Activated CD8-positive, alpha-beta memory T cell treated with anti-CD3 and anti-CD28 coated beads for 1 hour (primary cell): ENCODE measurements around the gene TTLL11.
"Not testable (repeated sequence)": the region's sequence is repeated elsewhere in the genome, so short reads cannot be mapped to it uniquely, and the experiment has no call there.

Experiments used
- DNase-seq, 2 donors: peaks; one replicate each; pipeline ENCODE4 v3.0.0-alpha.2; 2020; ENCODE audit warnings: low read depth in 1 of 2; ENCODE audit errors: extremely low read depth in 1 of 2

The TTLL11 gene

DNA sequence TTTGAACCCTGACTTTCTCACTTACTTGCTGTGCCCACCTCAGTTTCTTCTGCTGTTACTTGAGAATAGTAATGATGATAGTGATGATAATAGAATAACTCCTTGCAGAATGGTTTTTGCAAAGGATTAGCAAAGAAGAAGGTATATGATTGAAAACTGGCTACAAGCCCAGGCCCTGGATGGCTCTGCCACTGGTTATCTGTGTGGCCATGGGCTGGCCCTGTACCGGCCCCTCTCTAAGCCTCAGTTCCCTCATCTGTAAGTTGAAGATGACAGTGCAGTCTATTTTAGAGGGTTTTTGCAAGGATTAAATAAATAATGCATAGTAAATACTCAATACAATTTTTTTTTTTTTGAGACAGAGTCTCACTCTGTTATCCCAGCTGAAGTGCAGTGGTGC is 6.2 kb downstream of the TTLL11 start:
- no peak for DNase-seq

DNA sequence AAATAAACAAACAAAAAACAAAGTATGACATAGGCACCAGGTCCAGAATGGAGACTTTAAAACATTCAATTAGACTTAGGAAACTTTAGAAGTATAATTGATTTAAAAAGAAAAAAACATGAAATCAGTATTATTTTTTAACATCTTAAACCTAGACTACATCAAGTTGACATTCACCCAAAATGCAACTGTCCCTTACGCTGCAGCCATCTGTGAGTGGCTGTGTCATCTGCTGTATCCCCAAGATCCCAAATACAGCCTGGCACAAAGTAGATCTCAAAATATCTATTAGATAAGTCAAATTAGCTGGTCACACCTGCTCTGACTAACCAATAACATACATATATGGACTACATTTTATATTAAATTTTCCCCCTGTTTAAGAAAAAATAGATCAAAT is 7.8 kb downstream of the TTLL11 start:
- DNase-seq = no peak

- no peak for DNase-seq
Observed at GRCh38 chr9:122084026-122084675, 9.0 kb downstream of the TTLL11 start.

DNA sequence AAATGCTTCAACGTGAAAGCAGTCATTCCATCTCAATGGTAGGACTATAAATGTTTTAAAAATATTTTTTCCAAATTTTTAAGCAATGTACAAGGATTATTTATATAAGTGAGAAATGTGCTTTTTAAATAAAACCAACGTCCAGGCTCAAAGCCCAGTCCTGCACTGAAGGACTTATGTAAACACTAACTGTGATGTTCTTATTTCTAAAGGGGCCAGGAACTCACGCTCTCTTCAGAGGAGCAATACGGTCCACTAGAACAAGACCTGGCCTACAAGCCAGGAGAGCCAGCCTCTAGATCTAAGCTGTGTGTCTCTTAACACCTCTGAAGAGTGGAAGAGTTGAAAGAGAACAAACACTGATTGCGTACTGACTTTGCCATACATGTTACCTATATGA is 12.1 kb downstream of the TTLL11 start:
- no peak for DNase-seq

DNA sequence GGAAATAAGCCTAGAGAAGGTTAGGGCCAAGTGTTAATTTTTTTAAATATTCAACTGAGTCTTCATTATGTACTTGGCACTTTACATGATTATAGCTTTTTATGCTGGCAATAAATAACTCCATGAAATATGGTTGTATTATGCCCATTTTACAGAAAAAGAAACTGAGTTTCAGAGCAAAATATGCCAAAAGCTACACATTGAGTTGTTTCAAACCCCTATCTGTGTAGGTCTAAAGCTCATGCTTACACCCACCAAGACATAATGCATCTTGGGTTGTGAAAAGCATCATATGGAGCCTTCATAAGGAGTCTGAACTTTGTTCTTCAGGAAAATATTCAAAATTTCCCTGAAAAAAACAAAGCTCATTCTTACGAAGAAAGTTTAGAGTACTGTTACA is 14.6 kb downstream of the TTLL11 start:
- DNase-seq = no peak

GRCh38 chr9:122076773-122077172 is 16.3 kb downstream of the TTLL11 start:
- no peak for DNase-seq

DNA sequence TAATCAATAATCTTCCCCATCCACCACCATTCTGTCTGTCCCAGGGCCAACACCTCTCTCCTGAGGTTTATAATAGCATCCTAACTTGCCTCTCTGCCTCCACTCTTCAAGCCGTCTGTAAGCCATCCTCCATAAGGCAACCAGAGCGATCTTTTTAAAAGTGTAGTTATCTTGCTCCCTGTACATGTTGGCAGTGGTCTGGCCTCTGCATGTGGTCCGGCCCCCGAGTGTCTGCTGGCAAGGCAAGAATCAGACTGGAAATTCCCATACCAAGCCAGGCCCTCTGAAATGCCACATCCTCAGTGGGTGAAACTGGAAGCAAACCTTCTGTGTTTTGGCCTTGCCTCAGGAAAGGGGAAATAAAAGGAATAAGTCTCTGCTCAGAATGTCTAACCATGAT is 17.0 kb downstream of the TTLL11 start:
- no peak for DNase-seq

DNA sequence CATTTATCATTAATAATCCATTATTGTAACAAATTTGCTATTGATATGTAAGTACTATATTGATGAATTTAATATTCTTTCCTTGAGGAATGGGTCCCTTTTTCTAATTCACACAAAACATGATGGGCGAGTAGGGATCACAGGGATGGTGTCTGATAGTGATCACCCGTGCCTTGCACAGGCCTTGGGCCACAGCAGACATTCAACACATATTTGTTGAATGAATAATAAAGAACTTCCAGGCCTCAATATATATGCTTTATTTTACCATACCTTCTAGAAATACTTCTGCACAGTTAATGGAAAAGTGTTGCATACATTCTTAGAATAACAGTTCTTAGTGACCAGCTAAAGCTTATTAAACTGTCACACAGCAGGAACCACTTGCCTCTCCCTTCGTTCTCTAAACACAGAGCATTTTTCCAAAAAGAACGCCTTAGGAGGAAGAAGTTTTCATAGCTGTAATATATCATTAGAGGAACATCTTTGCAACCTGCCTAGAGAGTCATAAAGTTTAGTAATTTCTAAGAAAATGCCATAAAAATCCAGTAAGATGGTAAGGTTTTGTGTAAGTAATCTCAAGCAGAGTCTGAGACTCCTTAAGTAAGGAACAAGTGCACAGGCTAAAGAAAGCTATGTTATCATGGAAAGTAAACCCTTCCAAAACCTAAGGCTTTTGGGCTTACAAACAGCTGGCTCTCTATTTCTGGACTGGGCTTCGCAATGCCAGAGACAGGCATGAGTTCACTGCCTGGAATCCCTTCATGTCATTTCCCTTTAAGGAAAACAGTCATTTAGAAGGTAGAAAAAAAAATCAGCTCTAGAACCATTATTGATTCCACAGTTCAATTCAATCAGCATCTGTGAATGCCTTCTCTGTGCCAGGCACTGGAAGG is 17.7 kb downstream of the TTLL11 start:
- no peak for DNase-seq

DNA sequence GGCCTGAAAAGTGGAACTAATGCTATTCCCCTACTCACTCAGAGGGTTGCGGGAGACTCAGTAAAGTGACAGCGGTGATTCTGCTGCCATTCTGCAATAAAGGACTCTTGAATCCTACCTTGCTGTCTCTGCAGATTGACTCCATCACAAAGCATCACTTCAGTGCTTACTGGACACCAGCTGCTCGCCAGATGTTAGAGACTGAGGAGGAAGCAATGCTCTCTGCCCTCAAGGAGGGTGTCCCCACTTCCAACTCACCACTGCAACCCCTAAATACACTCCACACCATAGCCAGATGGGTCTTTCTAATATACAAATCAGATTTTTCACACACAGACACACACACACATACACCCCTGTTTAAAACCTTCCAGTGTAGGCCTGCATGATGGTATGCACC is 21.4 kb downstream of the TTLL11 start:
- no peak for DNase-seq

- no peak for DNase-seq
Observed at GRCh38 chr9:122070728-122071515, 22.2 kb downstream of the TTLL11 start.

DNA sequence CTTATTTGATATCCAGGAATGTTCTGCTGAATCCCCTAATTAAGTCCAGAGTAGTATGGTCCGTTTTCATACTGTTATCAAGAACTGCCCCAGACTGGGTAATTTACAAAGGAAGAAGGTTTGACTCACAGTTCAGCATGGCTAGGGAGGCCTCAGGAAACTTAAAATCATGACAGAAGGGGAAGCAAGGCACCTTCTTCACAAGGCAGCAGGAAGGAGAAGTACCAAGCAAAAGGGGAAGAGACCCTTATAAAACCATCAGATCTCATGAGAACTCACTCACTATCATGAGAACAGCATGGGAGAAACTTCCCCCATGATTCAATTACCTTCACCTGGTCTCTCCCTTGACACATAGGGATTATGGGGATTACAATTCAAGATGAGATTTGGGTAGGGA is 26.4 kb downstream of the TTLL11 start:
- not testable (repeated sequence) for DNase-seq

GRCh38 chr9:122065923-122066629 is 27.0 kb downstream of the TTLL11 start:
- no peak for DNase-seq

DNA sequence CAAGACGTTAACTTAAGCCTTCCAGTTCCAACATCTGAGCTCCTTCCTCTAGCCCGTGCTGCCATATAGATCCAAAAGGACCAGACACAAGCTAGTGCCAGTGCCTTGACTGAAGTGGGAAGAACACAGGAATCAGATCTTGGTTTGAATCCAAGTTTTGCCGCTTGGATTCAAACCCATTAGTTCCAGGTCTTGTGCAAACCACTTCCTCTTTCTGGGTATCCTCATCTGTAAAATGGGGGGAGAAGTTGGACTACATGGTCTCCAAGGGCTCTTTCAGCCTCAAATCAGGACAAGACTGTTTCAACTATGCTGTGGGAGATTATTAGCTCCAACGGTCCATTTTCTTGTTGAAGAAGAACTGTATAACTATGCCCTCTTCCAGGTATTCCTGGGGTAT is 32.6 kb downstream of the TTLL11 start:
- DNase-seq = no peak

DNA sequence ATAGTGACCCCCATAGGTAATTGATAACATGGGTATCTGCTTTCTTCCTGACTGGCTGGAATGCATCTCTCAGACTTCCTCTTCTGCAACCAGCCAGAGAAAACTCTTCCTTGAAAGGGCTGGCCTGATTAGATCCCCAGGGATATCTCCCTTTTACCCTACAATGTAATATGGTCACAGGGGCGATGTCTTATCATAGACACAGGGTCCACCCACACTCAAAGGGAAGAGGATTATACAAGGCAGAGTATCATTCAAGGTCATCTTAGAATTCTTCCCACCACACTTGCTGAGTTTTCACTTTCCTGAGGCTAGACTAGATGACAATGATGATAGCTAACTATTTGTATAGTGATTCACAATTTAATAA is 33.2 kb downstream of the TTLL11 start:
- no peak for DNase-seq

DNA sequence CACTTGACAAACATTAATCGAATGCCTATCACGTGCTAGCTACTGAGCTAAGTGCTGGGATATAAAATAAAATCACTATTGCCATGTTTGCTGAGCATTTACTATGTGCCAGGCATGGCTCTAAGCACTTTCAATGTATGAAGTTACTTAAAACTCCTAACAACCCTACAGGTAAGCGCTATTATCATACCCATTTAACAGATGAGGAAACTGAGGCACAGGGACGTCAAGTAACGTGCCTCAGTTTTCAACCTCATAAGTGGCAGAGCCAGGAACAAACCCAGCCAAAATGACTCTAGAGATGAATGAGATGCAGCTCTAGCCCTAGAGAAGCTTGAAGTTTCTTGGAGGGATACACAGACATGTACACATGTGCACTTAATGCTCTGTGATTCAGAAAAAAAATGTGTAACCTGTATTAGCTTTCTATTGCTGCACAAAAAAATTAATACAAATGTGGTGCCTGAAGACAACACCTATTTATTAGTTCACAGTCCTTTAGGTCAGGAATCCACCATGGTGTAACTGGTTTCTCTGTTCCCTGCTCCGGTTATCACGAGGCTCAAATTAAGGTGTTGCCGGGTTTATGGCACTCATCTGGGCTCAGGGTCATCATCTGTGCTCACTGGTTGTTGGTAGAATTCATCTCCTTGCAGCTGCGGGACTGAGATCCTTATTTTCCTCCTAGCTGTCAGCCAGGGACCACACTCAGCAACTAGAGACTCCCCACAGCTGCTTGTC is 33.7 kb downstream of the TTLL11 start:
- no peak for DNase-seq

DNA sequence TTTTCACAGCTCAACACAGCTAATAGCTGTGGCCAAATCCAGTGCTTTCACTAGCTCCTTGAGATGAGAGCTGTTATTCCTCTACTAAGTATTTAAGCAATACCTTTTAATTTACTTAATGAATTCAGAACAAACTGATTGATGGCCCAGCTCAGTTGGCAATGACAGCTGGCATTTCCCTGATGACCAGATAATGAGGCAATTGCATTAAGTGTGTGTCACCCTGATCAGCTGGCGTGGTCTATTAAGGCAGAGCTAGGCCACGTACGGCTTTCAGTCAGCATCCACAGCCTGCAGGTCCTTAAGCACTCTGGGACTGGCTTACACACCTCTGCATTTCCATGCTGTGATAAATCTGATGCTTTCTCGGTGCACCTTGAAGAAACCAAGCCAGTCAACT is 34.4 kb downstream of the TTLL11 start:
- no peak for DNase-seq

DNA sequence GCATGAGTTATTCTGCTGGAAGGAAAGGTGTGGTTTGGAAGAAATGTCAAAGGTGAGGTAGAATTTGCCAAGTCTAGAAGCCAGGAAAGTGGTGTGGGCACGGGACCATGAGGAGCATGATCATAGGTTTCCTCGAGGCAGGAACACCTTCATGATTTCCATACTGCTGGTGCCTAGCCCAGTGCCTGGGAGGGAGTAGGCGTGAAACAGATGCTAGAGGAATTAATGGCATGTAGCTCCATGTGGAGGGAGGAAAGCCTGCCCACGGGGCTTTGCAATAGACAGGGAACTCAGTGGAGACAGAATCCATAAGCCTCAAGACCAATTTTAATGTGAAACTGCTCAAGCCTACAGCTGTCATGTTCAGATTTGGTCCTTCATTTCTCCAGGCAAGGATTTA is 35.1 kb downstream of the TTLL11 start:
- no peak for DNase-seq

DNA sequence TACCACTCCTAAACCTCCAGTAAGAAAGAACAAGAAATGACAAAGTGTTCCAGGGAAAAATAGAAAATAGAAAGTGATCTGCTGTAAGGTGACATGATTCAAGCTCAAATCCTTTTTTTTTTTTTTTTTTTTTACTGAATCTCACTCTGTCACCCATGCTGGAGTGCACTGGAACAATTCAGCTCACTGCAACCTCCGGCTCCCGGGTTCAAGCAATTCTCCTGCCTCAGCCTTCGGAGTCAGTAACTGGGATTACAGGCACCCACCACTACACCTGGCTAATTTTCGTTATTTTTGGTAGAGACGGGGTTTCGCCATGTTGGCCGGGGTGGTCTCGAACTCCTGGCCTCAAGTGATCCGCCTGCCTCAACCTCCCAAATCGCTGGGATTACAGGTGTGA is 35.9 kb downstream of the TTLL11 start:
- no peak for DNase-seq

GRCh38 chr9:122056484-122056883 is 36.6 kb downstream of the TTLL11 start:
- no peak for DNase-seq

DNA sequence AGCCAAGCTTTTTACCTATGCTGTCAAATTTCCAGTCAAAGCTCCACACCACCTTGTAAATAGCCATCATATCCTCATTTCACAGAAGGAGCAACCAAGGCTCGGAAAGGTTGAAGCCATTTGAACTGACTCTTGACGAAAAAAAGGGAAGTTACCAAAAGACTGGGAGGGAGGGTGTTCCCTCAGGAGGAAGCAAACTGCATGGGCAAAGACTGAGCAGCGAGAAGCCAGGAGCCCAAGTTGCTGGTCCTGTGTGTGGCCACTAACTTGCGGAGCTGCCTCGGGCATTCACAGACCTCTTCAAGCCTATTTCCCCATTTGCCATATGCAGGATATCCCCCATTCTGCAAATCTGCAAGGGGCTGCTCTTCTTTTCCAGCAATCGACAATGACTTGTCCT is 37.4 kb downstream of the TTLL11 start:
- no peak for DNase-seq
